T47D (cell line): ENCODE results near the gene CBX8.

Experiments
- DNase-seq, 2 experiments: peaks; one replicate each; pipeline versions ENCODE4 v3.0.0 to v3.0.0-alpha.2; 2011 to 2012; ENCODE audit warnings: low read depth in 1 of 2, low spot score in 1 of 2
- JUND ChIP-seq: IDR thresholded peaks from 2 replicates; pipeline ENCODE4 v1.6.1; 2012; ENCODE audit warnings: low read depth
- in situ Hi-C: cut with HindIII; loops from 2 replicates; pipeline ENCODE4 v1.10.0; 2016; ENCODE audit warnings: low sequenced_read_pairs, low pct_unique_long_range_greater_than_20kb

The CBX8 gene

GRCh38 chr17:79797492-79798298, 818 bp upstream of the CBX8 start:
- in situ Hi-C loops, result no loop called here
- peak in 1 of 2 experiments; percentile 32 for DNase-seq
- TF ChIP-seq JUND, result no peak

DNA sequence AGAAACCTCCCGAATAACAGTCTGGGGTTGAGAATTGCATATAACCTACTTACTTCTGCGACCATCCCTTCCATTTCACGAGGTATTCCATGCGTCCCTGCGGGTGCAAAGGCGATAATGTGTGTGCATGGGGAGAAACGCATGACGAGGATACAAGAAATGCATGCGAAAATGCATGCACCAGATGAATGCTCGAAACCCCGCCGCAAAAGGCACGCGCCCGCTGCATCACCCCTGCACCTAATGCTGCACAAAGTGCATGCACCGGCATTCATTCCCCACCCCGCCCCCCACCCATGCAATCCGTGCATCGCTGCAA, 474 bp downstream of the CBX8 start:
- DNase-seq, result no peak
- in situ Hi-C loops, result no loop called here
- no peak for TF ChIP-seq JUND

GRCh38 chr17:79795795-79796443, 958 bp downstream of the CBX8 start:
- in situ Hi-C loops, result no loop called here
- no peak for DNase-seq

GRCh38 chr17:79794659-79795511, 2.0 kb downstream of the CBX8 start:
- TF ChIP-seq JUND, result no peak
- in situ Hi-C loops, result no loop called here
- DNase-seq, result no peak

More at GRCh38 chr17:79795795-79796443, 958 bp downstream of the CBX8 start:
- TF ChIP-seq JUND, result no peak

DNA sequence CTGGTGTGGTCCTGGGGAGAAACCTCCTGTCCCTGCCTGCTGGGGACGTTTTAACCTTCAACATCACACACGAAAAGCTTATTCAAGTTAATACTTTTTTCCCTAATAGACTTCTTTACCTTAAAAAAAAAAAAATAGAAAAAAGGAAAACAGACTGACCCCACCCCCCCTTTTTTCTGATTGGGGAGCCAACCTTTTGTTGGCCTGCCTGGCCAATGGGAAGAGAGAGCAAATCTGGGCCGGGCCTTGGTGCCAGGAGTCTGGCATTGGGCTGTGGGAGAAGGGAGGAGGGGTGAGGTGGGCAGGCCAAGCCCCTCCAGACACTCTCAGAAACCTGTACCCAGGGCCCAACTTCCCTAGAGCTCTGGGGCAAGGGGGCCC, 3.0 kb downstream of the CBX8 start:
- TF ChIP-seq JUND, result no peak
- no peak for DNase-seq
- in situ Hi-C loops, result no loop called here

GRCh38 chr17:79792984-79793923, 3.6 kb downstream of the CBX8 start:
- in situ Hi-C loops, result no loop called here
- TF ChIP-seq JUND, result no peak
- peak in 1 of 2 experiments; percentile 46 for DNase-seq

DNA sequence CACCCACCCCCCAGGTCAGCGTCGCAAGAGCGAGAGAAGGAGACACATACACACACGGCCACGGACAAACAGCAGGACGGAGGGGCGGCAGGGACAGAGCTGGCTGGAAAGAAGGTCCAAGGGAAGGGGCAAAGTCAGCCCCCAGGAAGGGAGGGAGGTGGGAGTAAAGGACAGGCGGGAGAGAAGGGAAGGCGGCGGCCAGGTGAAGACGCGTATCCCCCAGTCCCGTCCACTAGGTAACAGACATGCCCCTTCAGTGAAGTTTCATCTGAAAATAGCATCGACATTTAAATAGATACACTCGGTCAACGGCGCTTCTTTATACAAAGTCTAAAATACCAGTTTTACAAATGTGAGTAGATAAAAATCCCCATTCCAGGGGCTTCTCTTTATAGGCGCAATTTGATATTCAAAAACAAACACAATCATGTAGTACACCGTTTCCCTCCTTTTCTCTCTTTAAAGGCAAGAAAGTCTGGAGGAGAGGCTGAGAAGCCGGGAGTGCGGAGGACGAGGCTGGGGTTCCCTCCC, 4.5 kb downstream of the CBX8 start:
- no peak for TF ChIP-seq JUND
- DNase-seq, result no peak
- in situ Hi-C loops, result no loop called here

DNA sequence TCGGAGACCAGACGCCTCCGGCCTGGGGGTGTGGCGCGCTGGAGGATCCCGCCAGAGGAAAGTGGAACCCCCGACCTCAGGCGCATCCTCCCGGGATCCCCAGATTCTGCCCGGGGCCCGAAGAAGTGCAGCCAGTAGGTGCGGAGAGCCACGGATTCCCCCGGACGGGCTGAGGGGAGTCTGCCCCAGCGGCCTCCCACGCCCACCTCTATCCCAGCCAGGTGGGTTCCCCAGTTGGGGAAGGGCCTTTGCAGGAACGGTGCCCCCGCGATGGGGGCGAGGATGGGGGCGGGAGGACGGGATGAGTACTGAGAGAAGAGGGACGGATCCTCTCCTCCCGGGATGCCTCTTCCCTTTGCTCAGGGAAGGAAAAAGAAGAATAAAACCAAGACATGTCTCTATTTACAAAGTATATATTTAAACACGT, 5.1 kb downstream of the CBX8 start:
- DNase-seq, result no peak
- TF ChIP-seq JUND, result no peak
- in situ Hi-C loops, result no loop called here

DNA sequence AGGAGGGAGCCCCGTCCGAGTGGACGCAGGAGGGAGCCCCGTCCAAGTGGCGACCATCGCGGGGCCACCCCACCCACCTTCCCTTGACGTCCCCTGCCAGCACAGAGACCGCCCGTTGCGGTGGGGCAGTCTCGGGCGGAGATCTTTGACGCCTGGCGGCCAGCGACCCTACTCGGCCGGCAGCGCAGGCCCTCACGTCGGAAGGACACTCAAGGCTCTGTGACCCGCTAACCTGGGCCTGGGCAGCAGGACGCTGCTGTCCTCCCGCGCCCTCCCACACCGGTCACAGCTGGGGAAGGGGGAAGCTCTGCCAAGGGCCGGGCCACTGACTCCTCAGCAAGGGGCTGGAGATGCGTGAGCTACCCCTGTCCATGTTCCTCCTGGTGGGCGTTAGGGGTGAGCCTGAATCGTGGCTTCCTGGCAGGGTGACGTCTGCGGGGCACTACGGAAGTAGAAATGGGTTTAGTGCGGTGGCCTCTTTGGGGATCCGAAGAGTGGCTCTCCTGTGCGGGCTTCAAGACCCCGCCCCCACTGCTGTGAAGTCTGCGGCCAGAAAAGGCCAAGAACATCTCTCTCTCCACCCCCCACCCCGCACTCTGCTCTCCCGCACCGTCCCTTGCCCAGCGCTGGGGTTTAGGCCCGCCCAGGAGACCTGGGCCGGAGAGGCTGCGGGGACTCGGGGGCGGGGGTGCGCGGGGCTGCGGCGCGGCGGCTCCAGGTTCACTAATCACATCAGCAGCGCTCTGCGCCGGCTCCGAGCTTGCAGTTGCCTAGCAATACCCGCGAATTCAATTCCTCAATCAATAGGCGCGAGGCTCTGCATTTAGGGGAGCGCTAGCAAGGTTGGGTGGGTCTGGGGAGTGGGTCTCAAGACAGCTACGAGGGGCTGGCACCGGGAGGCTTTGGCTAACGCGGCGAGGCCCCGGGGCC, 5.8 kb downstream of the CBX8 start:
- DNase-seq, result no peak
- no peak for TF ChIP-seq JUND
- in situ Hi-C loops, result no loop called here

DNA sequence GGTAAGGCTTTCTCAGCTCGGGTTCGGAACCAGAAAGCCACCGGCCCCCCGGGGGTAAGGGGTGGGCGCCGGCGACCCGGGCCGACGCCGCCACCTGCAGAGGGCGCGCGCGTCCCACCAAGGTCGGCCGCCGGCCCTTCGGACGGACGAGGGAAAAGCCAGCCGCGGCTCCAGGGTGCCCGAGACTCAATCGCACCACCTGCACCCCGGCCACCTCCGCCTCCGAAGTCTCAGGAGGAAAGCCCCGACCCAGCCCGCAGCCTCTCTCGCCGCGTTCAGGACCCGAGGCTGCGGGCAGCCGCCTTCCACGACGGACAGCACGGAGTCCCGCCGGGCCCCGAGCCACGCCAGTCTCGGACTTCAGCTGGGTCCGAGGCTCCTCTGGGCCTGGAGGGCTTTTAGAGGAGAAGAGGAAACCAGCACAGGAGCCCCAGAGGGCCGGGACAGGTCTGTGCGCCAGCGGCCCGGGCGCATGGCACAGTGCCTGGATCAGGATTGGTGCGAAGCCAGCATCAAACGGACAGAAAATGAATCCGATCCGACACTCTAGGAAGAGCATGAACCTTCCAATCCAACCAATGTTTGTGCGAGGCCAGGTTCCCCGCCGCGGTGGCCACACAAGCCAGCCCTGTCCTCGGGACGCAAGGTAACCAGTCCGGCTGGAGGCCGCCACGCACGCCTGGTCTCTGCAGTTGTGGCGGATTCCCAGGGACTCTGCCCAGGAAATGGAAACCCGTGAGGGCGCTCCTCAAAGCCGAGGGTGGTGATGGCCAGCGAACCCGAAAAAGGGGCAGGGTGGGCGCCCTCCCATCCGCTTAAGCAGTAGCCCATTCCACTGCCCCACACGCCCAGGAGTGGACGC, 6.7 kb downstream of the CBX8 start:
- DNase-seq, result no peak
- no peak for TF ChIP-seq JUND
- in situ Hi-C loops, result no loop called here
